ENCODE data around the gene OPN1SW.

GRCh38 chr7:128794020-128794419 is 18.4 kb upstream of the OPN1SW start:
- TF ChIP-seq CTCF (IDR thresholded peaks at IDR 0.05) = no peak
- TF ChIP-seq POLR2A (IDR thresholded peaks at IDR 0.05) = no peak
